Loucy (cell line): ENCODE results near the gene PROSER2.
"Not testable (repeated sequence)": the region's sequence is repeated elsewhere in the genome, so short reads cannot be mapped to it uniquely, and the experiment has no call there.

Experiments used
- H2AFZ ChIP-seq: fragments of 200-600 bp; sonication (generic); 2 replicates; pipeline ENCODE4 v1.6.0; 2016; ENCODE audit warnings: antibody characterized with exemption, mild to moderate bottlenecking, low read length, moderate library complexity
- H3F3A ChIP-seq: fragments of 200-600 bp; 2 replicates; pipeline ENCODE4 v1.6.0; 2016; ENCODE audit warnings: antibody characterized with exemption, low read depth, mild to moderate bottlenecking
- H3K27me3 ChIP-seq: fragments of 200-600 bp; sonication (generic); 2 replicates; pipeline ENCODE4 v1.6.1; 2014; ENCODE audit warnings: low read length, mild to moderate bottlenecking; ENCODE audit not compliant: insufficient read depth, poor library complexity, severe bottlenecking
- H3K36me3 ChIP-seq: fragments of 200-600 bp; sonication (generic); 2 replicates; pipeline ENCODE4 v1.6.1; 2016; ENCODE audit warnings: low read length; ENCODE audit not compliant: insufficient read depth
- H3K4me1 ChIP-seq: fragments of 200-600 bp; sonication (generic); 2 replicates; pipeline ENCODE4 v1.5.1; 2014; ENCODE audit warnings: low read length, mild to moderate bottlenecking; ENCODE audit not compliant: insufficient read depth, poor library complexity, severe bottlenecking
- H3K4me2 ChIP-seq: fragments of 200-600 bp; sonication (generic); 2 replicates; pipeline ENCODE4 v1.6.0; 2014; ENCODE audit warnings: antibody characterized with exemption, low read length, low read depth, mild to moderate bottlenecking; ENCODE audit not compliant: poor library complexity, severe bottlenecking
- H3K4me3 ChIP-seq: fragments of 200-600 bp; sonication (generic); 2 replicates; pipeline ENCODE4 v1.5.1; 2014; ENCODE audit warnings: low read length, mild to moderate bottlenecking, mixed read lengths; ENCODE audit not compliant: poor library complexity, severe bottlenecking
- H3K79me2 ChIP-seq: fragments of 200-600 bp; sonication (generic); 2 replicates; pipeline ENCODE4 v1.6.1; 2014; ENCODE audit warnings: low read length; ENCODE audit not compliant: insufficient read depth
- H3K9ac ChIP-seq: fragments of 200-600 bp; sonication (generic); 2 replicates; pipeline ENCODE4 v1.6.0; 2014; ENCODE audit warnings: mild to moderate bottlenecking, low read depth, low read length, moderate library complexity; ENCODE audit not compliant: poor library complexity, severe bottlenecking
- H3K9me2 ChIP-seq: fragments of 200-600 bp; sonication (generic); replicated peaks from 2 replicates; pipeline ENCODE4 v1.6.1; 2016; ENCODE audit warnings: low read depth, low read length, mixed read lengths
- H3K9me3 ChIP-seq: fragments of 200-600 bp; sonication (generic); 2 replicates; pipeline ENCODE4 v1.6.1; 2014; ENCODE audit warnings: mild to moderate bottlenecking, antibody characterized with exemption, low read length, low read depth; ENCODE audit not compliant: insufficient read depth
- H4K20me1 ChIP-seq: fragments of 200-600 bp; sonication (generic); 2 replicates; pipeline ENCODE4 v1.6.0; 2014; ENCODE audit warnings: antibody characterized with exemption, low read length, mild to moderate bottlenecking; ENCODE audit not compliant: insufficient read depth, poor library complexity, severe bottlenecking
- EZH2phosphoT487 ChIP-seq: fragments of 200-600 bp; IDR thresholded peaks from 2 replicates; pipeline ENCODE4 v1.6.1; 2018; ENCODE audit warnings: antibody characterized with exemption, mild to moderate bottlenecking, moderate library complexity, borderline replicate concordance
- TF ChIP-seq, protein P1 (sequence below): fragments of 200-600 bp; sonication (generic); conservative IDR thresholded peaks from 2 replicates; pipeline ENCODE4 v1.5.1; 2014; ENCODE audit warnings: mild to moderate bottlenecking, antibody characterized with exemption, low read length

PROSER2 gene

DNA sequence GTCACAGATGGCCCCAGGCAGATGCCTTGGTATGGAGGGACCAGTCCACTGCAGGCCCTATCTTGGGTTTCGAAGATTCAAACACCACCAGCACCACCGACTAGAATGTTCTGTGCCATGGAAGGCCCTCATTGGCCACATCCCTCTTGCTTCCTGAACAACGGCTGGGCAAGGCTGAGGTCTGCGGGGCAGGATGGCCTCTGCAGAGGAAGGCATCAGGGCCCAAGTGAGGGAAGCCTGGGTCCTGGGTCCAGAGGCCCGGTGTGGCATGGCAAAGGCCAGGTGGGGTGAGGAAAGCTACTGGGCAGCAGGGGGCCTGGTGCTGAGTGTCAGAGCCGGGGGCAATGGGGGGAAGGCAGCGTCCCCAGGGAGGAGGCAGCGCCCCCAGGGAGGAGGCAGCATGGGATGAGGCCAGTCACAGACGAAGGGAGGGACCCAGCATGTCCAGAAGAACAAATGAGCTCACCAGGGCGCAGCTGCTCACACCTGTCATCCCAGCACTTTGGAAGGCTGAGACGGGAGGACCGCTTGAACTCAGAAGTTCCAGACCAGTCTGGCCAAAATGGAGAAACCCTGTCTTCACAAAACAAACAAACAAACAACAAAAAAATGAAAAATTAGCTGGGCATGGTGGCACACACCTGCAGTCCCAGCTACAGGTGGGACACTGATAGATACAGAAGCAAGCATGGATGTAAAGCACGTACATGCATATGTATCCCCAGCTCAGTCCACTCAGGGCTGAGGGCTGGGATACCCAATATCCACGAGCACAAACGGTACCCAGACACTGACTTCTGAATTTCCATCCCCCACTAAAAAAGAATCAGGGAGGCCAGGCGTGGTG, 64.4 kb downstream of the PROSER2 start:
- TF ChIP-seq, protein P1, sequence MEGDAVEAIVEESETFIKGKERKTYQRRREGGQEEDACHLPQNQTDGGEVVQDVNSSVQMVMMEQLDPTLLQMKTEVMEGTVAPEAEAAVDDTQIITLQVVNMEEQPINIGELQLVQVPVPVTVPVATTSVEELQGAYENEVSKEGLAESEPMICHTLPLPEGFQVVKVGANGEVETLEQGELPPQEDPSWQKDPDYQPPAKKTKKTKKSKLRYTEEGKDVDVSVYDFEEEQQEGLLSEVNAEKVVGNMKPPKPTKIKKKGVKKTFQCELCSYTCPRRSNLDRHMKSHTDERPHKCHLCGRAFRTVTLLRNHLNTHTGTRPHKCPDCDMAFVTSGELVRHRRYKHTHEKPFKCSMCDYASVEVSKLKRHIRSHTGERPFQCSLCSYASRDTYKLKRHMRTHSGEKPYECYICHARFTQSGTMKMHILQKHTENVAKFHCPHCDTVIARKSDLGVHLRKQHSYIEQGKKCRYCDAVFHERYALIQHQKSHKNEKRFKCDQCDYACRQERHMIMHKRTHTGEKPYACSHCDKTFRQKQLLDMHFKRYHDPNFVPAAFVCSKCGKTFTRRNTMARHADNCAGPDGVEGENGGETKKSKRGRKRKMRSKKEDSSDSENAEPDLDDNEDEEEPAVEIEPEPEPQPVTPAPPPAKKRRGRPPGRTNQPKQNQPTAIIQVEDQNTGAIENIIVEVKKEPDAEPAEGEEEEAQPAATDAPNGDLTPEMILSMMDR: no peak
- TF ChIP-seq EZH2phosphoT487: no peak
- Histone ChIP-seq H4K20me1 (no peaks in the 10 kb centered on the region), H3K4me1 (peaks cover 14% of the 10 kb centered on the region), H3F3A (no peaks in the 10 kb centered on the region), H3K79me2 (no peaks in the 10 kb centered on the region), H3K9ac (no peak overlapping the region), H3K36me3 (no peaks in the 10 kb centered on the region), H3K9me3 (no peaks in the 10 kb centered on the region), H3K27me3 (no peaks in the 10 kb centered on the region), H3K4me2 (no peak overlapping the region), H2AFZ (no peak overlapping the region), H3K9me2 (no peaks in the 10 kb centered on the region), H3K4me3 (no peak overlapping the region)

DNA sequence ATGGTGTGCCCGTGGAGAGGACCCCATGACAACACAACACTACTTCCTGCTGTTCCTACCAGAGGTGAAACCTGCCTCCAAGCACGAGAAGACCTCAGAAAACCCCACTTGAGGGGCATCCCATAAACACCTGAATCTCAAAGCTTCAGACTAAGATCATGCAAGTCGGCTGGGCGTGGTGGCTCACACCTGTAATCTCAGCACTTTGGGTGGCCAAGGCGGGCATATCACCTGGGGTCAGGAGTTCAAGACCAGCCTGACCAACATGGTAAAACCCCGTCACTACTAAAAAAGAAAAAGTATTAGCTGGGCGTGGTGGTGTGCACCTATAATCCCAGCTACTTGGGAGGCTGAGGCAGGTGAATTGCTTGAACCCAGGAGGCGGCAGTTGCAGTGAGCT, 66.1 kb downstream of the PROSER2 start:
- not testable (repeated sequence) for H3F3A ChIP-seq, H4K20me1 ChIP-seq, H3K27me3 ChIP-seq, H3K36me3 ChIP-seq, H3K9ac ChIP-seq, H3K4me2 ChIP-seq, H3K79me2 ChIP-seq, H3K9me3 ChIP-seq, H3K9me2 ChIP-seq, H3K4me1 ChIP-seq, H2AFZ ChIP-seq, H3K4me3 ChIP-seq

- H3K9ac ChIP-seq: no peak overlapping the region
- H4K20me1 ChIP-seq: no peaks in the 10 kb centered on the region
- H3K9me2 ChIP-seq: no peaks in the 10 kb centered on the region
- no peaks in the 10 kb centered on the region for H3K9me3 ChIP-seq
- no peaks in the 10 kb centered on the region for H3K27me3 ChIP-seq
- H3K79me2 ChIP-seq: no peaks in the 10 kb centered on the region
- TF ChIP-seq EZH2phosphoT487: no peak
- TF ChIP-seq, protein P1: no peak
- no peak overlapping the region for H3K4me2 ChIP-seq
- no peaks in the 10 kb centered on the region for H3K36me3 ChIP-seq
- H3K4me1 ChIP-seq: no peaks in the 10 kb centered on the region
- H3F3A ChIP-seq: no peaks in the 10 kb centered on the region
- H3K4me3 ChIP-seq: no peak overlapping the region
- H2AFZ ChIP-seq: no peak overlapping the region
These were observed 68.8 kb downstream of the PROSER2 start for GRCh38 chr10:11891776-11892486.
